Nephron (organoid): ENCODE results near the gene AKT2.

Source experiments
- H3K27ac Mint-ChIP-seq, 3 experiments: 2 replicates each; pipeline ENCODE4 v1.8.0; 2020; ENCODE audit warnings: mixed read lengths in 3 of 3, mild to moderate bottlenecking in 2 of 3, moderate library complexity in 1 of 3
- H3K27me3 Mint-ChIP-seq: 2 replicates; pipeline ENCODE4 v1.8.0; 2021; ENCODE audit warnings: low read depth, mild to moderate bottlenecking, moderate library complexity, mixed read lengths
- H3K36me3 Mint-ChIP-seq: 2 replicates; pipeline ENCODE4 v1.8.0; 2020; ENCODE audit warnings: low read depth, mixed read lengths
- H3K4me1 Mint-ChIP-seq: 2 replicates; pipeline ENCODE4 v1.8.0; 2020; ENCODE audit warnings: mixed read lengths
- H3K4me3 Mint-ChIP-seq, 3 experiments: 2 replicates each; pipeline ENCODE4 v1.8.0; 2020; ENCODE audit warnings: mild to moderate bottlenecking in 3 of 3, mixed read lengths in 3 of 3, moderate library complexity in 2 of 3
- H3K9me3 Mint-ChIP-seq: 2 replicates; pipeline ENCODE4 v1.8.0; 2020; ENCODE audit warnings: mixed read lengths
- TF ChIP-seq, protein P1 (sequence below), 3 experiments: fragments of 200-600 bp; sonication (generic); IDR thresholded peaks; one replicate each; pipeline ENCODE4 v1.5.0; 2021; ENCODE audit warnings: antibody characterized with exemption in 3 of 3; ENCODE audit not compliant: unreplicated experiment in 3 of 3

The AKT2 gene

GRCh38 chr19:40279761-40280607, 5.2 kb downstream of the AKT2 start:
- Mint-ChIP-seq H3K9me3 (no peaks in the 10 kb centered on the region), H3K36me3 (no peaks in the 10 kb centered on the region), H3K27ac (peak overlapping the region; percentile 96 to 98 (median 97)), H3K27me3 (no peaks in the 10 kb centered on the region), H3K4me3 (peak overlapping the region; percentile 56 to 76 (median 72)), H3K4me1 (peaks cover 66% of the 10 kb centered on the region)
- TF ChIP-seq, protein P1, sequence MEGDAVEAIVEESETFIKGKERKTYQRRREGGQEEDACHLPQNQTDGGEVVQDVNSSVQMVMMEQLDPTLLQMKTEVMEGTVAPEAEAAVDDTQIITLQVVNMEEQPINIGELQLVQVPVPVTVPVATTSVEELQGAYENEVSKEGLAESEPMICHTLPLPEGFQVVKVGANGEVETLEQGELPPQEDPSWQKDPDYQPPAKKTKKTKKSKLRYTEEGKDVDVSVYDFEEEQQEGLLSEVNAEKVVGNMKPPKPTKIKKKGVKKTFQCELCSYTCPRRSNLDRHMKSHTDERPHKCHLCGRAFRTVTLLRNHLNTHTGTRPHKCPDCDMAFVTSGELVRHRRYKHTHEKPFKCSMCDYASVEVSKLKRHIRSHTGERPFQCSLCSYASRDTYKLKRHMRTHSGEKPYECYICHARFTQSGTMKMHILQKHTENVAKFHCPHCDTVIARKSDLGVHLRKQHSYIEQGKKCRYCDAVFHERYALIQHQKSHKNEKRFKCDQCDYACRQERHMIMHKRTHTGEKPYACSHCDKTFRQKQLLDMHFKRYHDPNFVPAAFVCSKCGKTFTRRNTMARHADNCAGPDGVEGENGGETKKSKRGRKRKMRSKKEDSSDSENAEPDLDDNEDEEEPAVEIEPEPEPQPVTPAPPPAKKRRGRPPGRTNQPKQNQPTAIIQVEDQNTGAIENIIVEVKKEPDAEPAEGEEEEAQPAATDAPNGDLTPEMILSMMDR (IDR thresholded peaks at IDR 0.05; ENCODE audit: unreplicated experiment in 3 of 3) = no peak

- no peaks in the 10 kb centered on the region for H3K9me3 Mint-ChIP-seq
- H3K4me1 Mint-ChIP-seq = peaks cover 69% of the 10 kb centered on the region
- peak overlapping the region; percentile 27 to 87 (median 72) for H3K4me3 Mint-ChIP-seq
- H3K36me3 Mint-ChIP-seq = no peaks in the 10 kb centered on the region
- peak overlapping the region; percentile 96 to 98 (median 97) for H3K27ac Mint-ChIP-seq
- H3K27me3 Mint-ChIP-seq = no peaks in the 10 kb centered on the region
- TF ChIP-seq, protein P1 (IDR thresholded peaks at IDR 0.05; ENCODE audit: unreplicated experiment in 3 of 3) = no peak
Measured at GRCh38 chr19:40279120-40279551, 6.0 kb downstream of the AKT2 start.

- H3K27me3 Mint-ChIP-seq = no peaks in the 10 kb centered on the region
- peaks cover 69% of the 10 kb centered on the region for H3K4me1 Mint-ChIP-seq
- H3K36me3 Mint-ChIP-seq = peaks cover 3% of the 10 kb centered on the region
- H3K27ac Mint-ChIP-seq = peak overlapping the region; percentile 96 to 98 (median 97)
- peak overlapping the region; percentile 61 to 87 (median 72) for H3K4me3 Mint-ChIP-seq
- no peaks in the 10 kb centered on the region for H3K9me3 Mint-ChIP-seq
- TF ChIP-seq, protein P1 (IDR thresholded peaks at IDR 0.05; ENCODE audit: unreplicated experiment in 3 of 3) = no peak
Measured at GRCh38 chr19:40278361-40279035, 6.6 kb downstream of the AKT2 start.

DNA sequence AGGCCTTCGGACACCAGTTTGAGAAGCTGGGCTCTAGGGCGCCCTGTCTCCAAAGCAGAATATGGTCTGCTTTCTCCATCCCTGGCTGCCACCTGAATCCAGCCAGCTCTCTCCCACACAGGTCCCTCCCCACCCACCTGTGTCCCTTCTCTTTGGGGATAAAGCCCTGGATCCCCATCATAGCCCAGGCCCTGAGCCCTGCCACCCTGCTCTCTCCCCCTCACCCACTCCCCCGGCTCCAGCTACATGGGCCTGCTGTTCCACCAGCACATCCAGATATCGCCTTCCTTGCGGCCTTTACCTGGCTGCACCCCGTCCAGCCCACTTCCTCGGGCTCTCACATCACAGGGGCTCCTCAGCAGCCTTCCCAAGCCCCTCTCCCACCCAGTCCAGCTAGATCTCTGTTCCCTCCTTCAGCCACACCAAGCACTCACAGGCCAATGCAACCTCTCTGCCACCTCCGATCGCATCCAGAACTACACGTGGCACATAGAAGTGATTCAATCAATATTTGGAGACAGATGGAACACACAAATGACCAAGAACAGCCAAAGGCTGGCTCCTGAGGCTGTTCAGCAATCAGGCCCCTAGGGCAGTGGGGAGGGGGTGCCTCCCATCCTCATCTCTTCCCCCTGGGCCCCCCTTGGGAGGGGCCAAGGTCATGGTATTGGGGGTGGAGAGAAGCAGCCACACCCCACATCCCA, 7.6 kb downstream of the AKT2 start:
- TF ChIP-seq, protein P1 (IDR thresholded peaks at IDR 0.05; ENCODE audit: unreplicated experiment in 3 of 3) = no peak
- Mint-ChIP-seq H3K9me3 (no peaks in the 10 kb centered on the region), H3K4me1 (peaks cover 64% of the 10 kb centered on the region), H3K27me3 (no peaks in the 10 kb centered on the region), H3K27ac (peak overlapping the region; percentile 96 to 98 (median 97)), H3K4me3 (peak overlapping the region; percentile 26 to 87 (median 72)), H3K36me3 (peaks cover 7% of the 10 kb centered on the region)

- H3K4me3 Mint-ChIP-seq = peak overlapping the region in 1 of 3 experiments; percentile 63
- peak overlapping the region; percentile 49 to 86 (median 68) for H3K27ac Mint-ChIP-seq
- H3K36me3 Mint-ChIP-seq = peaks cover 9% of the 10 kb centered on the region
- H3K27me3 Mint-ChIP-seq = no peaks in the 10 kb centered on the region
- TF ChIP-seq, protein P1 (IDR thresholded peaks at IDR 0.05; ENCODE audit: unreplicated experiment in 3 of 3) = no peak
- H3K9me3 Mint-ChIP-seq = no peaks in the 10 kb centered on the region
- peaks cover 52% of the 10 kb centered on the region for H3K4me1 Mint-ChIP-seq
Measured at GRCh38 chr19:40274585-40275544, 10.3 kb downstream of the AKT2 start.
